ENCODE measurements around the gene HMGCR. TPM values are rescaled to one million over a fixed set of nuclear protein-coding genes. Genes with fewer than 3 reads are reported as not detected.
"Not testable (repeated sequence)": the region's sequence is repeated elsewhere in the genome, so short reads cannot be mapped to it uniquely, and the experiment has no call there.

Gene HMGCR
- total RNA-seq, 1 experiment from 2014 or later: 47.7 TPM

DNA sequence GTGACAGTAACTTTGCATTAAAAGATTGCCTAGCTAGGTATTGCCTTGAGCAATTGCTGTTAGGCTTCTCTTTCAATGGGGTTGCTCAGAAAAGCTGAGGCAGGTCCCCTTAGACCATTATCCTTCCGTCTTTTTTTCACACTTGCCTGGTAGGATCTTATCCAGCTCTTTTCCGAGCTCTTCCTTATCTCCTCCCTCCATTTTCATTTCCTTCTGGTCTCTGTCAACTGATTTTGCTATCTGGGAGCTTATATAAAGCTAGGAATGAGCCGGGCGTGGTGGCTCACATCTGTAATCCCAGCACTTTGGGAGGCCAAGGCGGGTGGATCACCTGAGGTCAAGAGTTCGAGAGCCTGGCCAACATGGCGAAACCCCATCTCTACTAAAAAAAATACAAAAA lies 6.6 kb upstream of the HMGCR start:
- H3K27me3 Mint-ChIP-seq (ENCODE audit: insufficient read depth, unreplicated experiment): no peaks in the 10 kb centered on the region
- no TSS peak for BruUV-seq (replicated peaks)
- H3K4me1 Mint-ChIP-seq (ENCODE audit: insufficient read depth, unreplicated experiment): no peaks in the 10 kb centered on the region
- intact Hi-C loops (cut with micrococcal nuclease): loop anchor here (10.0 kb wide), 2 partner anchors 406 to 566 kb away; partner anchors contain the start of genes GFM2 and NSA2
- H3K36me3 Mint-ChIP-seq (ENCODE audit: insufficient read depth, unreplicated experiment): no peaks in the 10 kb centered on the region
- no peak for DNase-seq (ENCODE audit: unreplicated experiment)
- ChIA-PET CTCF (interaction anchor here (0.6 to 1.7 kb wide), 6 partner anchors 15 to 310 kb away, joined by 3 to 6 read pairs (median 4); no protein-coding TSS in a partner anchor), POLR2A (interaction anchor here (0.6 to 1.7 kb wide), 7 partner anchors 9 to 403 kb away, joined by 3 to 7 read pairs (median 3); partner anchors contain the start of gene ANKRD31)
- H3K27ac Mint-ChIP-seq (ENCODE audit: low read depth, unreplicated experiment): no peak overlapping the region
- H3K4me3 Mint-ChIP-seq (ENCODE audit: unreplicated experiment): no peak overlapping the region
- no peaks in the 10 kb centered on the region for H3K9me3 Mint-ChIP-seq (ENCODE audit: unreplicated experiment)
- TF ChIP-seq CTCF (IDR thresholded peaks at IDR 0.05; ENCODE audit: unreplicated experiment): no peak

DNA sequence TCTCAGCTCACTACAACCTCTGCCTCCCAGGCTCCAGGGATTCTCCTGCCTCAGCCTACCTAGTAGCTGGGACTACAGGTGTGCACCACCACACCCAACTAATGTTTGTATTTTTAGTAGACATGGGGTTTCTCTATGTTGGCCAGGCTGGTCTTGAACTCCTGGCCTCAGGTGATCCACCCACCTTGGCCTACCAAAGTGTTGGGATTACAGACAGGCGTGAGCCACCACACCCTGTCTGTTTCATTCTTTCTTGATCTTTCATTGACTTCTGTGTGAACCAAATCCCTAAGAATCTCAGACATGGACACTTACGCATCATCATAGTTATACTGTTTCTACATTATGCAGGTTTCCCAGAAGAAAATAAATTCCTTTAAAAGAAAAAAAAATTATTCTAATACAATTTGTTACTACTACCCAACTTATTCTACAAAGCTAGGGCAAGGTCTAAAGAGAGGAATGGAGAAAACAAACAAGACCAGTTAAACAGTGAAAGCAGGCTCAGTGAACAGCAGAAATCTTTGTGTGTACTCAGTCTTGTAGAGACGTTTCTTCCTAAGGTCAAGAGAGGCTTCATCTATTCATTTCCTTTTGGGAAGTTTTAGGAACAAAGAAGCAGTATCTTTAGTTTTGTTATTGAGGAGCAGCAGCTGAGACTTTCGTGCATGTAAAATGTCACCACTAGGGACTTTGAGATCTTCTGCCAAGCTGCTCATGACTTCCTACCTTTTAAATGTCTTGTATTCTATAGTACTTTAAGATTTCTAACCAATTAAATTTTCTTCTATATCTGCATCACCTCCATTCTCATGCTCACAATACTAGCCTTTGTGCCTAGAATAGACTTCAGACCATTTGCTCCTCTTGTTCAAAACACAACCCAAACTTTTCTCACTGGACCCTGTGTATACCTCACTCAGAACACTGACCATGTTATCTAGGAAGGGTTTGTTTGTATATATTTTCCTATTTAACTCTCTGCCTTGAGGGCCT lies 5.6 kb upstream of the HMGCR start:
- no peaks in the 10 kb centered on the region for H3K36me3 Mint-ChIP-seq (ENCODE audit: insufficient read depth, unreplicated experiment)
- POLR2A ChIA-PET: interaction anchor here (0.6 to 1.4 kb wide), 4 partner anchors 10 to 126 kb away, joined by 3 read pairs; partner anchors contain the start of gene ANKRD31
- intact Hi-C loops (cut with micrococcal nuclease): loop anchor here (10.0 kb wide), 2 partner anchors 407 to 567 kb away; partner anchors contain the start of genes GFM2 and NSA2
- H3K9me3 Mint-ChIP-seq (ENCODE audit: unreplicated experiment): no peaks in the 10 kb centered on the region
- DNase-seq (ENCODE audit: unreplicated experiment): no peak
- no peak for TF ChIP-seq CTCF (IDR thresholded peaks at IDR 0.05; ENCODE audit: unreplicated experiment)
- CTCF ChIA-PET: interaction anchor here (0.6 to 0.9 kb wide), 3 partner anchors 14 to 47 kb away, joined by 3 read pairs; no protein-coding TSS in a partner anchor
- BruUV-seq (replicated peaks): no TSS peak
- no peaks in the 10 kb centered on the region for H3K27me3 Mint-ChIP-seq (ENCODE audit: insufficient read depth, unreplicated experiment)
- no peak overlapping the region for H3K4me3 Mint-ChIP-seq (ENCODE audit: unreplicated experiment)
- no peaks in the 10 kb centered on the region for H3K4me1 Mint-ChIP-seq (ENCODE audit: insufficient read depth, unreplicated experiment)
- no peak overlapping the region for H3K27ac Mint-ChIP-seq (ENCODE audit: low read depth, unreplicated experiment)

GRCh38 chr5:75333759-75334158 lies 3.3 kb upstream of the HMGCR start:
- DNase-seq (ENCODE audit: unreplicated experiment); H3K4me1 Mint-ChIP-seq (ENCODE audit: insufficient read depth, unreplicated experiment); H3K4me3 Mint-ChIP-seq (ENCODE audit: unreplicated experiment); H3K27ac Mint-ChIP-seq (ENCODE audit: low read depth, unreplicated experiment); H3K9me3 Mint-ChIP-seq (ENCODE audit: unreplicated experiment); BruUV-seq (replicated peaks); H3K27me3 Mint-ChIP-seq (ENCODE audit: insufficient read depth, unreplicated experiment); H3K36me3 Mint-ChIP-seq (ENCODE audit: insufficient read depth, unreplicated experiment): not testable (repeated sequence)
- intact Hi-C loops (cut with micrococcal nuclease): loop anchor here (10.0 kb wide), 2 partner anchors 409 to 569 kb away; partner anchors contain the start of genes GFM2 and NSA2
- ChIA-PET CTCF (interaction anchor here (0.8 to 0.9 kb wide), 2 partner anchors 13 to 97 kb away, joined by 3 to 5 read pairs; no protein-coding TSS in a partner anchor), POLR2A (interaction anchor here (0.6 kb wide), 1 partner anchor 123 kb away, joined by 3 read pairs; no protein-coding TSS in a partner anchor)

GRCh38 chr5:75334413-75334812 lies 2.6 kb upstream of the HMGCR start:
- H3K27ac Mint-ChIP-seq (ENCODE audit: low read depth, unreplicated experiment); H3K4me1 Mint-ChIP-seq (ENCODE audit: insufficient read depth, unreplicated experiment); BruUV-seq (replicated peaks); DNase-seq (ENCODE audit: unreplicated experiment); H3K9me3 Mint-ChIP-seq (ENCODE audit: unreplicated experiment); POLR2A ChIA-PET; H3K4me3 Mint-ChIP-seq (ENCODE audit: unreplicated experiment); H3K36me3 Mint-ChIP-seq (ENCODE audit: insufficient read depth, unreplicated experiment); H3K27me3 Mint-ChIP-seq (ENCODE audit: insufficient read depth, unreplicated experiment): not testable (repeated sequence)
- intact Hi-C loops (cut with micrococcal nuclease): loop anchor here (10.0 kb wide), 2 partner anchors 410 to 570 kb away; partner anchors contain the start of genes GFM2 and NSA2
- CTCF ChIA-PET: interaction anchor here (0.8 to 0.9 kb wide), 2 partner anchors 14 to 98 kb away, joined by 3 to 5 read pairs; partner anchors contain the start of gene ANKRD31
